Liver (tissue), 3 donors: ENCODE results near the gene CCT5.

ENCODE experiments used
- CTCF ChIP-seq: fragments of 150-350 bp; IDR thresholded peaks from 2 replicates; pipeline ENCODE4 v1.5.1; 2017; ENCODE audit warnings: improper control_type of control experiment, low read depth, low read length; ENCODE audit not compliant: missing input control
- EGR1 ChIP-seq, 2 donors: IDR thresholded peaks; 2 replicates each; pipeline ENCODE4 v1.6.1; 2016 to 2018; ENCODE audit warnings: antibody characterized with exemption in 2 of 2, low read depth in 2 of 2
- JUND ChIP-seq, 2 donors: IDR thresholded peaks; 2 replicates each; pipeline ENCODE4 v1.6.1; 2016; ENCODE audit warnings: antibody characterized with exemption in 2 of 2
- RAD21 ChIP-seq, 2 donors: IDR thresholded peaks; 2 replicates each; pipeline ENCODE4 v1.6.1; 2016; ENCODE audit warnings: antibody characterized with exemption in 2 of 2, mild to moderate bottlenecking in 2 of 2
- RXRA ChIP-seq, 2 donors: IDR thresholded peaks; 2 replicates each; pipeline ENCODE4 v1.6.1; 2017 to 2018; ENCODE audit warnings: antibody characterized with exemption in 2 of 2, mild to moderate bottlenecking in 1 of 2
- SP1 ChIP-seq: IDR thresholded peaks from 2 replicates; pipeline ENCODE4 v1.6.1; 2018; ENCODE audit warnings: antibody characterized with exemption, mild to moderate bottlenecking
- TAF1 ChIP-seq: conservative IDR thresholded peaks from 2 replicates; pipeline ENCODE4 v1.6.1; 2016; ENCODE audit warnings: antibody characterized with exemption, mild to moderate bottlenecking
- YY1 ChIP-seq: IDR thresholded peaks from 2 replicates; pipeline ENCODE4 v1.6.1; 2016; ENCODE audit warnings: antibody characterized with exemption, mild to moderate bottlenecking
- ZBTB33 ChIP-seq: IDR thresholded peaks from 2 replicates; pipeline ENCODE4 v1.6.1; 2016; ENCODE audit warnings: antibody characterized with exemption
- TF ChIP-seq, protein P1 (sequence below): IDR thresholded peaks from 2 replicates; pipeline ENCODE4 v1.6.1; 2016; ENCODE audit warnings: antibody characterized with exemption, mild to moderate bottlenecking
- TF ChIP-seq, protein P2 (sequence below): IDR thresholded peaks from 2 replicates; pipeline ENCODE4 v1.6.1; 2016; ENCODE audit warnings: antibody characterized with exemption
- donor health status: healthy.
- donor health status: healthy.

DNA sequence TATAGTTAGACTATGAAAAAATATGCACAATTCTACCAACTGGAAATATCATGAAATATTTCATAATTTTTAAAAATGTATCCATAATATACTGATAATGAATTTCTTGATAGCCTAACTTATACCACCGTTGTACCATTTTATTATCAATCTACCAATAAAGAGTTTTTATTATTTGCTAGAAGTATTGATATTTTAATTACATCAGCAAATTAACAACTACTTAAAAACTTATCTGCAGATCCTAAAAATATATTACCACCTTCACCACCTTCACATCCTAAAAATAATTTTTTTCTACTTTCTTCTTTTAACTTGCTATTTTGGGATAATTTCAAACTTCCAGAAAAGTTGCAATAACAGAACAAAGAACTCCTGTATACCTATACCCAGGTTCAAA is 21.8 kb upstream of the CCT5 start:
- TF ChIP-seq CTCF (no peak), YY1 (no peak), ZBTB33 (no peak), RXRA (IDR thresholded peaks at IDR 0.05) (no peak), EGR1 (IDR thresholded peaks at IDR 0.05; ENCODE audit: low read depth in 2 of 2) (no peak), SP1 (no peak), JUND (IDR thresholded peaks at IDR 0.05) (no peak), TAF1 (no peak), RAD21 (IDR thresholded peaks at IDR 0.05) (no peak)
- TF ChIP-seq, protein P1, sequence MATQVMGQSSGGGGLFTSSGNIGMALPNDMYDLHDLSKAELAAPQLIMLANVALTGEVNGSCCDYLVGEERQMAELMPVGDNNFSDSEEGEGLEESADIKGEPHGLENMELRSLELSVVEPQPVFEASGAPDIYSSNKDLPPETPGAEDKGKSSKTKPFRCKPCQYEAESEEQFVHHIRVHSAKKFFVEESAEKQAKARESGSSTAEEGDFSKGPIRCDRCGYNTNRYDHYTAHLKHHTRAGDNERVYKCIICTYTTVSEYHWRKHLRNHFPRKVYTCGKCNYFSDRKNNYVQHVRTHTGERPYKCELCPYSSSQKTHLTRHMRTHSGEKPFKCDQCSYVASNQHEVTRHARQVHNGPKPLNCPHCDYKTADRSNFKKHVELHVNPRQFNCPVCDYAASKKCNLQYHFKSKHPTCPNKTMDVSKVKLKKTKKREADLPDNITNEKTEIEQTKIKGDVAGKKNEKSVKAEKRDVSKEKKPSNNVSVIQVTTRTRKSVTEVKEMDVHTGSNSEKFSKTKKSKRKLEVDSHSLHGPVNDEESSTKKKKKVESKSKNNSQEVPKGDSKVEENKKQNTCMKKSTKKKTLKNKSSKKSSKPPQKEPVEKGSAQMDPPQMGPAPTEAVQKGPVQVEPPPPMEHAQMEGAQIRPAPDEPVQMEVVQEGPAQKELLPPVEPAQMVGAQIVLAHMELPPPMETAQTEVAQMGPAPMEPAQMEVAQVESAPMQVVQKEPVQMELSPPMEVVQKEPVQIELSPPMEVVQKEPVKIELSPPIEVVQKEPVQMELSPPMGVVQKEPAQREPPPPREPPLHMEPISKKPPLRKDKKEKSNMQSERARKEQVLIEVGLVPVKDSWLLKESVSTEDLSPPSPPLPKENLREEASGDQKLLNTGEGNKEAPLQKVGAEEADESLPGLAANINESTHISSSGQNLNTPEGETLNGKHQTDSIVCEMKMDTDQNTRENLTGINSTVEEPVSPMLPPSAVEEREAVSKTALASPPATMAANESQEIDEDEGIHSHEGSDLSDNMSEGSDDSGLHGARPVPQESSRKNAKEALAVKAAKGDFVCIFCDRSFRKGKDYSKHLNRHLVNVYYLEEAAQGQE: no peak
- TF ChIP-seq, protein P2, sequence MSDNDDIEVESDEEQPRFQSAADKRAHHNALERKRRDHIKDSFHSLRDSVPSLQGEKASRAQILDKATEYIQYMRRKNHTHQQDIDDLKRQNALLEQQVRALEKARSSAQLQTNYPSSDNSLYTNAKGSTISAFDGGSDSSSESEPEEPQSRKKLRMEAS: no peak
